Body of pancreas (tissue), 4 donors: Measurements from ENCODE around the gene HCN3.

Source experiments
- CTCF ChIP-seq, 7 experiments: fragments of 450-650 bp in 4 of 7; fragments of 200-600 bp in 3 of 7; sonication (generic) in 3 of 7; IDR thresholded peaks; one replicate each; pipeline ENCODE4 v1.5.1; 2016 to 2019; ENCODE audit warnings: antibody characterized with exemption in 7 of 7
- POLR2A ChIP-seq, 3 donors: fragments of 450-650 bp; IDR thresholded peaks; one replicate each; pipeline ENCODE4 v1.6.1; 2016; ENCODE audit warnings: antibody characterized with exemption in 3 of 3, mild to moderate bottlenecking in 2 of 3

DNA sequence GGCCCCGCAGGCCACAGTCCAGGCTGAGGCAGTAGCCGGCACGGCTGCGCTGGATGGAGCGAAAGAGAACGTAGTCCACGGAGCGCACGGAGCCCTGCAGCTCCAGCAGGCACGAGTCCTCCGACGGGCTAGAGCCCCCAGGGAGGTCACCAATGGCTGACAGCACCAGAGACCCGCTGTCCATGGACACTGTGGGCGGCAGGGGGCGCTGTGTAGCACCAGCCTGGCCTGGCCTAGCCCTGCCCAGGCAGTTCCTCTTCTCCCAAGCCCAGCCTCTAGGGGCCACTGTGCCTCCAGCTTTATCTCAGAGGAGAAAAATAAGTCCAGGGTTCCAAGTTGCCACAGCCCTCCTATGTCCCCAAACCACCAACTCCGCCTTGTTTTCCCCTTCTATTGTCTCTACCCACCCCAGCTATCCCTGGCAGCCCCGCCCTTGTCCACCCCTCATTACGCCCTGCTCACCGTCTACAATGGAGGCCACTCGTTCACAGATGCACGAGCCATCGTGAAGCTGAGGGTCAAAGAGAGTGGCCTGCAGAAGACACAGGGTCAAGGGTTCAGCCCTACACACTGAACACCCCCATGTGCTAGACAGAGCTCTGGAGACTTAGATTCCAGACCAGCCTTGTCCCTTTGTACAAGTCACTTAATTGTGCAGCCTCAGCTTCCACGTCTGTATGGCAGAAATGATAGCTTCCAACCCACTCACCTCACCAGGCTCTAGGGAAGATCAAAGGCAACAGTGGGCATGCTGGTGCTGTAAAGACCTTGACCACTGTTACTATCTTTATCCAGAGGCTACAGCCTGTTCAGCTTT is 26.4 kb upstream of the HCN3 start:
- TF ChIP-seq POLR2A (IDR thresholded peaks at IDR 0.05) (no peak), CTCF (IDR thresholded peaks at IDR 0.05) (peak; percentile 99 to 100 (median 100))
